Testis (tissue), 2 donors: ENCODE results near the gene ICAM5.

Source experiments
- POLR2A ChIP-seq: fragments of 450-650 bp; IDR thresholded peaks from one replicate; pipeline ENCODE4 v1.6.1; 2017; ENCODE audit warnings: antibody characterized with exemption, mild to moderate bottlenecking, moderate library complexity
- TF ChIP-seq, protein P1 (sequence below), 3 experiments: fragments of 450-650 bp in 2 of 3; fragments of 200-600 bp in 1 of 3; sonication (generic) in 1 of 3; IDR thresholded peaks; one replicate each; pipeline ENCODE4 v1.5.1; 2016 to 2019; ENCODE audit warnings: antibody characterized with exemption in 3 of 3, mild to moderate bottlenecking in 2 of 3, moderate library complexity in 1 of 3

- TF ChIP-seq, protein P1, sequence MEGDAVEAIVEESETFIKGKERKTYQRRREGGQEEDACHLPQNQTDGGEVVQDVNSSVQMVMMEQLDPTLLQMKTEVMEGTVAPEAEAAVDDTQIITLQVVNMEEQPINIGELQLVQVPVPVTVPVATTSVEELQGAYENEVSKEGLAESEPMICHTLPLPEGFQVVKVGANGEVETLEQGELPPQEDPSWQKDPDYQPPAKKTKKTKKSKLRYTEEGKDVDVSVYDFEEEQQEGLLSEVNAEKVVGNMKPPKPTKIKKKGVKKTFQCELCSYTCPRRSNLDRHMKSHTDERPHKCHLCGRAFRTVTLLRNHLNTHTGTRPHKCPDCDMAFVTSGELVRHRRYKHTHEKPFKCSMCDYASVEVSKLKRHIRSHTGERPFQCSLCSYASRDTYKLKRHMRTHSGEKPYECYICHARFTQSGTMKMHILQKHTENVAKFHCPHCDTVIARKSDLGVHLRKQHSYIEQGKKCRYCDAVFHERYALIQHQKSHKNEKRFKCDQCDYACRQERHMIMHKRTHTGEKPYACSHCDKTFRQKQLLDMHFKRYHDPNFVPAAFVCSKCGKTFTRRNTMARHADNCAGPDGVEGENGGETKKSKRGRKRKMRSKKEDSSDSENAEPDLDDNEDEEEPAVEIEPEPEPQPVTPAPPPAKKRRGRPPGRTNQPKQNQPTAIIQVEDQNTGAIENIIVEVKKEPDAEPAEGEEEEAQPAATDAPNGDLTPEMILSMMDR (IDR thresholded peaks at IDR 0.05) = no peak
- no peak for TF ChIP-seq POLR2A
Observed at GRCh38 chr19:10277795-10278589, 11.8 kb upstream of the ICAM5 start.
